GM21447 (cell line): ENCODE results near the gene ZNF771.
A peak's percentile ranks its signal among the peaks of the same experiment; 100 is the strongest.

ENCODE experiments used
- ATAC-seq: cut with Tn5 transposase; IDR thresholded peaks from one replicate; pipeline ENCODE4 v1.9.1; 2021; ENCODE audit not compliant: unreplicated experiment

ZNF771 gene

GRCh38 chr16:30407102-30407803 is at the start of gene ZNF771:
ZNF771 (plus strand) TSS chr16:30407606; CDS start chr16:30408054, 448 bp downstream.
- peak; percentile 70 for ATAC-seq

GRCh38 chr16:30357715-30358576 is 49.5 kb upstream of the ZNF771 start:
- no peak for ATAC-seq

- ATAC-seq, result no peak
Measured at GRCh38 chr16:30358577-30358936, 48.8 kb upstream of the ZNF771 start.

- ATAC-seq, result no peak
Measured at GRCh38 chr16:30358990-30359870, 48.2 kb upstream of the ZNF771 start.

- no peak for ATAC-seq
Measured at GRCh38 chr16:30359871-30360170, 47.6 kb upstream of the ZNF771 start.

- no peak for ATAC-seq
Measured at GRCh38 chr16:30361180-30361579, 46.2 kb upstream of the ZNF771 start.

- no peak for ATAC-seq
Measured at GRCh38 chr16:30365200-30365599, 42.2 kb upstream of the ZNF771 start.

GRCh38 chr16:30366511-30366910 is 40.9 kb upstream of the ZNF771 start:
- ATAC-seq, result no peak

GRCh38 chr16:30367349-30368009 is 39.9 kb upstream of the ZNF771 start:
- no peak for ATAC-seq

- no peak for ATAC-seq
Measured at GRCh38 chr16:30368122-30368791, 39.1 kb upstream of the ZNF771 start.

GRCh38 chr16:30368792-30369090 is 38.7 kb upstream of the ZNF771 start:
- no peak for ATAC-seq

- ATAC-seq, result no peak
Measured at GRCh38 chr16:30369091-30369937, 38.1 kb upstream of the ZNF771 start.

GRCh38 chr16:30369938-30370455 is 37.4 kb upstream of the ZNF771 start:
- peak; percentile 3 for ATAC-seq

- ATAC-seq, result peak; percentile 78
Measured at GRCh38 chr16:30370456-30371247, 36.8 kb upstream of the ZNF771 start, which contains the start of gene TBC1D10B. TBC1D10B (minus strand) TSS chr16:30370494; CDS start chr16:30370183, 311 bp downstream.

- no peak for ATAC-seq
Measured at GRCh38 chr16:30371248-30371816, 36.1 kb upstream of the ZNF771 start.

GRCh38 chr16:30372038-30372712 is 35.2 kb upstream of the ZNF771 start:
- ATAC-seq, result no peak

- no peak for ATAC-seq
Measured at GRCh38 chr16:30372725-30373124, 34.7 kb upstream of the ZNF771 start.

GRCh38 chr16:30374538-30374937 is 32.9 kb upstream of the ZNF771 start, which contains the start of gene MYL11:
MYL11 (plus strand) TSS chr16:30374802; CDS start chr16:30374858, 56 bp downstream.
- no peak for ATAC-seq
